ENCODE measurements around the gene TMCO1.
"Not testable (repeated sequence)": the region's sequence is repeated elsewhere in the genome, so short reads cannot be mapped to it uniquely, and the experiment has no call there.

TMCO1 gene

GRCh38 chr1:165744913-165745312 lies 23.8 kb downstream of the TMCO1 start:
- DNase-seq, result not testable (repeated sequence)

DNA sequence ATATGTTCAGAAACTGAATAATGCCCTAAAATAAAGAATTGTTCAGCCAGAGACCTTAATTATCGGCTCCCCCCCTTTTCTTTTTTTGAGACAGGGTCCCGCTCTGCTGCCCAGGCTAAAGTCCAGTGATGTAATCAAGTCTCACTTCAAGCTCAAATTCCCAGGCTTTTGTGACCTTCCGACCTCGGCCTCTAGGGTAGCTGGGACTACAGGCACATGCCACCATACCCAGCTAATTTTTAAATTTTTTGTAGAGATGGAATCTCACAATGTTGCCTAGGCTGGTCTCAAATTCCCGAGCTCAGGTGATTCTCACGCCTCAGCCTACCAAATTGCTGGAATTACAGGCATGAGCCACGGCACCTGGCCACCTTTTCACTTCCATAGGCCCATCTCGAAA lies 26.5 kb downstream of the TMCO1 start:
- no peak for DNase-seq

DNA sequence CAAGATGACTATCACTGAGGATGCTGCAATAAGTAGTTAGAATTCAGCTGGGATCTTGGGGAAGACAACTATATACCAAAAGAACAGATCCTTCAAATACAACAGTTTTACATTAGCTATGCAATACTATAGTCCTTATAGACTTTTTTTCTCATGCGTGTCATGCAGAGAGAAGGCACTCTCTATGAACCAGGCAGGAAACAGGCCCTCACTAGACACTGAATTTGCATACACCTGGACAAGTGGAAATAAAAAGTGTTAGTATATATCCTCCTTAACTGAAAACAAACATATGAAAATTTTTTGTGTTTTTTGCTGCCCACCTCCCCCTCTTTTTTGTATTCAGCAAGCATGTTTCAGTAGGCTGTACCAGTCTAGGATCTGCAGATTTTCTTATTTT lies 29.9 kb downstream of the TMCO1 start:
- DNase-seq, result no peak

DNA sequence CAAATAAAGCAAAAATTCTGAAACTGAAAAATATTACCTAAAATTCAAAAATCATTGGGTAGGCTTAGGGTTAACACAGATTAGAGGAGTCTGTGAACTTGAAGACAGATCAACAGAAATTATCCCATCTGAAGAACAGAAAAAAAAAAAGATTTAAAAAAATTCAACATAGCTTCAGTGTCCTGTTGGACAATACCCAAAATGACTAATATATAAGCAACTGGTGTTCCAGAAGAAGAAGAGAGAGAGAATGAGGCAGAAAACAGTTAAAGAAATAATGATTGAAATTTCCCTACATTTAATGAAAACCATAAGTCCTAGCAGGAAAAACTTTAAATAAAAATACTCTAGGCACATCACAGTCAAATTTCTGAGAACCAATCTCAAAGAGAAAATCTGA lies 31.5 kb downstream of the TMCO1 start:
- DNase-seq, result no peak

DNA sequence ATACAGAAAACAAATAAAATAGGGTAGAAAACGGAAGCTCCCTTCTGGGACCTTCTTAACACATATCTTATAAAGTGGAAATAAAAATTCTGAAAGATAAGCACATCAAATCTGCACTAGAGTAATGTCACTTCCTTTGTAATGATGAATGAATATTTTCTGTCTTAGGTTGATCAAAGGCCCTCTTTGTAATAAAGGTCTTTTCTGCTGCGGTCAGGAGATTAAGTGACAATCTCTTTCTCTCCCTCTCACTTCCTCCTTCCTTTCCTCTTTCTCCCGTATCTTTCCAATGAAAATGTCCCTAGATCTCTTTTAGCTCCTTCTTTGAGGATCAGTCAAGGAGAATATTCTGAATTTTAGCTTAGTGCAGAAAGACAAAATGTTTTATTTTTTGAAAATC lies 33.8 kb downstream of the TMCO1 start:
- DNase-seq, result no peak

DNA sequence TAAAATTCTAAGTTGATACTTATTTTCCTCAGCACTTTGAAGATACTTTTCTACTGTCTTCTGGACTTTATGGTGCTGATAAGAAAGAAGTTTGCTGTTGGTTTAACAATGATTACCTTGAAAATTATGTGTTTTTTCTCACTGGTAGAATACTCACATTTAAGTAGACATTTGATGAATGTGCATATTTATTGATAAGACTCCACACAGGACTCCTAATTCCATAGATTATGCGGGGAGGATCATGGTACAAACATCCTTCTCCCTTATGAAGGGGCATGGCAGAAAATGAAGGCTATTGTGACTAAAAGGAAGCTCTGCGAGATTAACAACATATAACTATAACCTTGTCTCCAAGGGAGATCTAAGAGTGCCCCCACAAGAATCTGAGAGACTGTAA lies 41.8 kb downstream of the TMCO1 start:
- no peak for DNase-seq

GRCh38 chr1:165726169-165726568 lies 42.5 kb downstream of the TMCO1 start:
- no peak for DNase-seq

GRCh38 chr1:165717918-165718515 lies 50.7 kb downstream of the TMCO1 start:
- peak; percentile 27 for DNase-seq

DNA sequence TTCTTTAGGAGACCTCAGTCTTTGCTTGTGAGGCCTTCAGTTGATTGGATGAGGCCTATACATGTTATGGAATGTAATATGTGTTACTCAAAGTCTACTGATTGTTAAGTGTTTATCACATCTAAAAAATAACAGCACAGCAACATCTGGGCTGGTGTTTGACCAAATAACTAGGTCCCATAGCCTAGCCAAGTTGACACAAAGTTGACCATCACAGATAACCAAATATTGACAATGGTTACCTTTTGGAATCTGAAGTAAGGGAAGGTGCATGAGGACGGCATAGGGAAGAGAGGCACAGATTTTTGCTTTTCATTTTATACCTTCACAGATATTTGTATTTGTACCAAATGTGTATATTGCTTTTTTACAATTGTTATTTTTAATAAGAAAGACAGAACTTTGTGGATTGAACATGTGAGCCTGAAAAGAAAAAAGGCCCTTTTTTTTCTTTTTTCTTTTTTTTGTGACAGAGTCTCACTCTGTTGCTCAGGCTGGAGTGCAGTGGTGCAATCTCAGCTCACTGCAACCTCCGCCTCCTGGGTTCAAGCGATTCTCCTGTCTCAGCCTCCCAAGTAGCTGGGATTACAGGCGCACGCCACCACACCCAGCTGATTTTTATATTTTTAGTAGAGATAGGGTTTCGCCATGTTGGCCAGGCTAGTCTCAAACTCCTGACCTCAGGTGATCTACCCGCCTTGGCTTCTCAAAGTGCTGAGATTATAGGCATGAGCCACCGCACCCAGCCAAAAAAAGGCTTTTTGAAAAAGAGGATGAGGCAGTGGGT lies 52.2 kb downstream of the TMCO1 start:
- DNase-seq, result not testable (repeated sequence)

DNA sequence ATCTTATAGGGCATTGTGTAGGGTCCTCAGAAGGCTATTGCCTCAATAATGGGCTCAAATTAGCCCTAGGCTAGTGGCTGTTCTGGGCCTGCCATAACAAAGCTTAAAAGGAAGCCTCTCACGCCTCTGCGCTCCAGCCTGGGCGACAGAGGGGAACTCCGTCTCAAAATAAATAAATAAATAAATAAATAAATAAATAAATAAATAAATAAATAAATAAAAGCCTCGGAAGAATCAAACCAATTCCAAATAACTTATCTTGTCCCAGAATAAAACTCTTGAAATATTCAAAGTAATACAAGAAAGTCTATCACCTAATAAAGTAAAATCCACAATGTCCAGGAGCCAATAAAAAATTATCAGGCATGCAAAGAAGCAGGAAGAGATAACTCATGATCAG lies 55.9 kb downstream of the TMCO1 start:
- no peak for DNase-seq

- no peak for DNase-seq
These were observed 60.5 kb downstream of the TMCO1 start for GRCh38 chr1:165707984-165708706.

GRCh38 chr1:165703648-165704047 lies 65.0 kb downstream of the TMCO1 start:
- DNase-seq, result no peak

GRCh38 chr1:165701922-165702321 lies 66.7 kb downstream of the TMCO1 start:
- not testable (repeated sequence) for DNase-seq

DNA sequence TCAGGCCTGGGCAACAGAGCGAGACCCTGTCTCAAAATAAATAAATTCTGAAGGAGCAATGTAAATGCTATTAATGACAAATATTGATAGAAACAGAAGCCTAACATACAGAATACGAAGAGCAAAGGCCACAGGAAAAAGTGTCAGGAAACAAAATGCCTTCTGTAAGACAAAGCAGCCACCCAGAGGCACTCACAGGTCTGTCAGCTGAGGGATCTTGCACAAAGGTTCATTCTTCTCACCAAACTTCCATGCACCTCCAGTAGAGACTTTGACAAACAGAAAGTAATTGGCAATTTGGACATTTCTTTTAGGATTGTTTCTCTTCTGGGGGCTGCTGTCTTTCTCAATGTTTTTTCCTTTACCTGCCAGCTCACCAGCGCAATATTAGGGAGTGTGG lies 69.1 kb downstream of the TMCO1 start:
- no peak for DNase-seq

DNA sequence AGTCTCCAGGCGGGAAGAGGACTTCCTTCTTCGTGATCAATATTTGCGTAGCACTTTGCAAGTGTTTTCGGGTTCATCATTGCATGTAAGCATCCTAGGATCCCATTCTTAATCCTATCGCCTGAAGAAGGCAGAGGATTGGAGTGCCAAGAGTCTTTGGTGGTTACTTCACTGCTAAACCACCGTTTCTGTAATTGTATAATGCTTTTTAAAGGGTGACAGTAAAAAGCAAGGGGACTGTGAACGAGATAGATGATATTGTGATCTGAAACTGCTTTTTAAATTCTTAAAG lies 70.0 kb downstream of the TMCO1 start:
- no peak for DNase-seq

GRCh38 chr1:165697881-165698760 lies 70.5 kb downstream of the TMCO1 start, which contains the start of gene ALDH9A1:
Gene ALDH9A1 (minus strand): TSS chr1:165698562. CDS start chr1:165698558, 4 bp downstream.
- DNase-seq, result peak; percentile 90

GRCh38 chr1:165697491-165697880 lies 71.2 kb downstream of the TMCO1 start:
- DNase-seq, result no peak

DNA sequence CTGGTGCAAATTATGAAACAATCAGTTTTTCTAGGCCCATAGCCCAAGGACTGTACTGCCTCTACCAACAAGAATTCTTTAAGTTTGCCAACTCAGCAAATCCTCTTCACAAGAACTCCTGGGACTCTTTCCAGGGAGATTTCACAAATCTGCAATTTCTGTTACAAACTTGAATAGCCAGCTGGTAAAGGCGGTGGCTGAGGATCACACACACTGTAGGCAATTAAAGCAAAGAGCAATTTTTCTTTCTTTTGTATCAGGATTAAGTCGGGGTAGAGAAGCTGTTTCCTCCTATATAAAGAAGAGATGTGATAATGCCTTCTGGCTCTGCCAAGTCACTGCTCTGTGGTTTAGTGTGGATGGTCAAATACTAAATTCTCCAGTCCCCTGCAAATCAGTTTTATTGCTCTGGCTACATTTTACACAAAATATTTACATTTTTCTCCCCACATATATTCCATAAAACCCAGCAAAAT lies 72.0 kb downstream of the TMCO1 start:
- no peak for DNase-seq

GRCh38 chr1:165695031-165695430 lies 73.6 kb downstream of the TMCO1 start:
- no peak for DNase-seq

DNA sequence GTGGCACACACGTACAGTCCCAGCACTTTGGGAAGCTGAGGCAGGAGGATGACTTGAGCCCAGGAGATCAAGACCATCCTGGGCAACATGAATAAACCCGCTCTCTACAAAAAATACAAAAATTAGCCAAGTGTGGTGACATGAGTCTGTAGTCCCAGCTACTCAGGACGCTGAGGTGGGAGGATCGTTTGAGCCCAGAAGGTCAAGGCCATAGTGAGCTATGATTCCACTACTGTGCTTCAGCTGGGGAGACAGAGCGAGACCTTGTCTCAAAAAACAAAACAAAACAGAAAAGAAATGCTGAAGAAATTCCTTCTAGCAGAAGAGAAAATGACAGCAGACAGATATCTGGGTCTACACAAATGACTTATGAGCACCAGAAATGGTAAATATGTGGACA lies 80.6 kb downstream of the TMCO1 start:
- no peak for DNase-seq

DNA sequence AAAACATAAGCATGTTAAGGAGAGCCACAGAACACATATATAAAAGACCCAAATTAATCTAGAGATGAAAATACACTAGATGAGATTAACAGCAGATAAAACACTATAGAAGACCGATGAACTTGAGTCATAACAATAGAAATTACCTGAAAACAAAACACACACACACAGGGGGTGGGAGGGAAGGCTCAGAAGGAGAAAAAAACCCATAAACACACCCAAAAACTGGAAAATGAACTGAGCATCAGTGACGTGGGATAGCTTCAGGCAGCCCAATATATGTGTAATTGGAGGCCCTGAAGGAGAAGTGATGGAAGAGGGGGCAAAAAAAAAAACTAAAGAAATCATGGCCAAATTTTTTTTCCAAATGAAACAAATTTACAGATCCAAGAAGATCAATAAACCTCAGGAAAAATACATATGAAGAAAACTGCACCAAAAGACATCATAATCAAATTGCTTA lies 81.7 kb downstream of the TMCO1 start:
- DNase-seq, result no peak

- DNase-seq, result peak; percentile 6
These were observed 82.3 kb downstream of the TMCO1 start for GRCh38 chr1:165686121-165686970.
